Right cardiac atrium (tissue), 5 donors: ENCODE measurements around the gene RENBP. TPM values are rescaled to one million over a fixed set of nuclear protein-coding genes. Genes with fewer than 3 reads are reported as not detected.
A peak's percentile ranks its signal among the peaks of the same experiment; 100 is the strongest.

ENCODE experiments used
- ATAC-seq, 2 donors: fragments of 200-7000 bp; cut with Tn5 transposase; one replicate each; pipeline versions ENCODE4 v1.8.0 to v1.9.1; 2020; ENCODE audit warnings: moderate library complexity in 2 of 2, mild to moderate bottlenecking in 1 of 2
- DNase-seq, 3 donors: peaks; one replicate each; pipeline ENCODE4 v3.0.0-alpha.2; 2020
- H3K27ac ChIP-seq: one replicate; pipeline ENCODE4 v1.5.1; 2013; ENCODE audit warnings: mild to moderate bottlenecking, low read length, control low read depth, moderate library complexity
- H3K27me3 ChIP-seq: one replicate; pipeline ENCODE4 v1.6.1; 2013; ENCODE audit not compliant: control insufficient read depth, insufficient read depth
- H3K4me1 ChIP-seq: one replicate; pipeline ENCODE4 v1.6.1; 2013; ENCODE audit warnings: low read length; ENCODE audit not compliant: control insufficient read depth, insufficient read depth
- H3K4me3 ChIP-seq: one replicate; pipeline ENCODE4 v1.5.1; 2013; ENCODE audit warnings: low read length, control low read depth
- H3K9me3 ChIP-seq: one replicate; pipeline ENCODE4 v1.6.1; 2013; ENCODE audit warnings: low read length; ENCODE audit not compliant: control insufficient read depth
- WGBS: extraction: QIAGEN DNeasy Blood & Tissue Kit; methylation state at CpG from one replicate; pipeline ENCODE4 v1.1.7; 2013; 5-methylcytosine and 5-hydroxymethylcytosine counted together
- intact Hi-C, 4 donors: fragments of 100-400 bp; cut with DNase I; formaldehyde crosslinking; loops; one replicate each; pipeline versions ENCODE4 v1.11.0 to v1.14.0; 2022 to 2023
- polyA plus RNA-seq: library from polyadenylated mRNA; stranded (reverse); fragments of 200-250 nt; gene quantifications from one replicate; pipeline ENCODE4 v1.2.3, GENCODE V29; 2013
- total RNA-seq, 4 donors: library from RNA; stranded (reverse); fragmentation: NEBNext Ultra II Directional; extraction: Animal tissue kit (Norgen Biotek cat#: 25700); gene quantifications; one replicate each; pipeline ENCODE4 v1.2.1, GENCODE V29; 2021
- donor health status: healthy with polysubstance abuse.
- donor health status: DM: no; HTN: yes; CAD: no.
- donor health status: DM: no; HTN: no; CAD: no.
- donor health status: DM: no; HTN: yes; CAD: no; lungs with severe emphysema.
- donor health status: DM: yes; HTN: yes; CAD: no.

RENBP gene
- total and polyA plus RNA-seq, 5 donors: 13.3 to 17.7 (median 15.3) TPM

DNA sequence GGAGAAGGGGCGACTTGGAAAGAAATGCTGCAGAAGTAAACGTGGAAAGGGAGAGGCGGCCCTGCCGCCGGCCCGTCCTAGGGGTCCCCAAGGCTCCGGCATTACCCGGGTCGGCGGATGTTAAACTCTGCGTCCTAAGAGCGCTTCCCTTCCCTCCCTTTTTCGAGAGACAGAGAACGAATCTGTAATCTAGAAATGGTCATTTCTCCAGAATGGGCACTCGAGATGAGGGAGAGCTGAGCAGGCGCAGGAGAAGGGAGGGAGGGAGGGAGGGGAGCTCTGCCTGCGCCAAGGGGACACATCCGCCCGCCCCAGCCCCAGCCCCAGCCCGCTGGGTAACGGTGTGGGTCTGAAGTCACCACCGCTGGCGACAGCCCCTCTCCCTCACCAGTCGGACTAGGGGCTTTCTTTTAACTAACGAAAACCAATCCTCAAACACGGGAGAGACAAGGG lies 25.5 kb upstream of the RENBP start:
- DNase-seq (peak in 1 of 3 donors; percentile 83), ATAC-seq (no peak)
- no peaks in the 10 kb centered on the region for H3K9me3 ChIP-seq
- peak overlapping the region; percentile 56 for H3K27ac ChIP-seq
- WGBS: under 1% methylated on average over 26 of the region's 26 CpGs
- no peaks in the 10 kb centered on the region for H3K27me3 ChIP-seq
- intact Hi-C loops: no loop called here
- peaks cover 17% of the 10 kb centered on the region for H3K4me1 ChIP-seq
- peak overlapping the region; percentile 78 for H3K4me3 ChIP-seq

DNA sequence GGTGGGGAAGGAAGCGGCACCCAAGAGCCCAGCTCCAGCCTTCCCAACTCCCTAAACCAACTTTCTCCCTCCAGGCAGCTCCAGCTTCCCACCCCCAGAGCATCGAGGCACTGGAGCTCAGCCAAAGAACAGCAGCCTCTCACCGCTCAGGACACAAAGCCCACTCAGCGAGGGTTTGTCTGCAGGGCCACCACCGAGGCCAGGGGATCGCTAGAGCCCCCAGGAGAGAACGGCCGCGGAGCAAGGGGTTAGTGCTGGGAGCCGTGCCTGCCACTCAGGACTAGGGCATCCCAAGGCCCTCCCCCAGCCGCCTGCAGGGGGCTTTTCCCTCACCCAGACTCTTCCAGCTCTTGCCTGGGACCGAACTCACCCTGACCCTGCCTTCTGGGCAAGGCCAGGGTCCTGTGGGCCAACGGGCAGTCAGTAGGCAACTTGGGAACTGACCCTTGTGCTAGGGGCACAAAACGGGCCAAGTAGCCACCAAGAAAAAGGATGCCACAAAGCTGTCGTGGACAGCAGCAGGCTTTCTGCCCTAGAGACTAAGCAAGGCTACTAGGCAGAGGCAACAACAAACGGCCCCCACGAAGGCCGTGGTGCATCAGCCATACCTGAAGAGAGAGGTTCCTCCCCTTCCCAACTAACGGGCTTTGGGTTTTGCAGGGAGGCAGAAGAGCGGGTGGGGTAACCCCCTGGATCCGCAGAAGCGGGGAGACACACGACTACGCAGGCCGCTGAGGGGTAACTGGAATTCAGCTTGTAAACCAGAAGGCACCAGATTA lies 24.9 kb upstream of the RENBP start:
- Histone ChIP-seq H3K27ac (peak overlapping the region; percentile 56), H3K9me3 (no peaks in the 10 kb centered on the region), H3K27me3 (no peaks in the 10 kb centered on the region), H3K4me3 (peak overlapping the region; percentile 78), H3K4me1 (peaks cover 12% of the 10 kb centered on the region)
- 10% methylated on average over 25 of the region's 25 CpGs for WGBS
- DNase-seq (no peak), ATAC-seq (no peak)
- intact Hi-C loops: no loop called here

DNA sequence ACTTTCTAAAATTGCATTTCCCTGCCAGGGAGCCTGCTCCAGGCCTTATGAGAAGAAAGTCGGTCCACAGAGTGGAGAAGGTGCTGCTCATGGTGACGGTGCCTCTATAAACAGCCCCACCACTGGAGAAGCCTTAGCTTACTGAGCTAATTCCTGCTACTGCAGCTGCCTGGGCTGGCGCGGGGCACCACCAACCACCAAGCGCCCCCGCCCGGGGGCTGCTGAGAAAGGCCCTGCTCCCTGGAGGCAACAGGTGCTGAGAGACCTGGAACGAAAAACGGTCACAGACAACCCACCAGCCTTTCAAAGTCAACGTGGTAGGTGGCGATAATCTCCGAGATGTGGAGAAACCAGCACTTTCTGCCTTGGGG lies 24.3 kb upstream of the RENBP start:
- DNase-seq (peak in 1 of 3 donors; percentile 14), ATAC-seq (no peak)
- Histone ChIP-seq H3K4me3 (peak overlapping the region; percentile 78), H3K27me3 (no peaks in the 10 kb centered on the region), H3K27ac (peak overlapping the region; percentile 23), H3K9me3 (no peaks in the 10 kb centered on the region), H3K4me1 (peaks cover 9% of the 10 kb centered on the region)
- WGBS: 15% methylated on average over 12 of the region's 12 CpGs
- intact Hi-C loops: no loop called here

DNA sequence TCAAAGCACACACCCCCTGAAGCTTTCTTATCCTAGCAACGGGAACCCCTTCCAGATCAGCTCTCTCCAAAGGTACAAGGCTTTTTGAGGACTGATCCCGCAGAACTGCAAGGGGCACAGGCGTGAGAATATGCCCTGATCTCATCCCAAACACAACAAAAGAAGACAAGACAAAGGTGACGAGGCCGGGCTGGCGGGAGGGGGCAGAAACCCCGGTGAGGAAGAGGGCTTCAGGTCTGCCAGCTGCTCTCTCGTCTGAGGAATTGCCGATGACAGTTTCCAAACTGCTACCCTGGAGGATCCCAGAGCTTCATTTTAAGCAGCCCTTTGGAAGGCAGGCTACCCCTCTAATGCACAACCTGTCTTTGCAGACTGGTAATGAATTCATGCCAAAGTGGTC lies 23.8 kb upstream of the RENBP start:
- Histone ChIP-seq H3K4me3 (no peak overlapping the region), H3K4me1 (peaks cover 9% of the 10 kb centered on the region), H3K27me3 (no peaks in the 10 kb centered on the region), H3K9me3 (no peaks in the 10 kb centered on the region), H3K27ac (peak overlapping the region; percentile 15)
- DNase-seq (peak in 1 of 3 donors; percentile 54), ATAC-seq (no peak)
- 25% methylated on average over 9 of the region's 9 CpGs for WGBS
- intact Hi-C loops: no loop called here

DNA sequence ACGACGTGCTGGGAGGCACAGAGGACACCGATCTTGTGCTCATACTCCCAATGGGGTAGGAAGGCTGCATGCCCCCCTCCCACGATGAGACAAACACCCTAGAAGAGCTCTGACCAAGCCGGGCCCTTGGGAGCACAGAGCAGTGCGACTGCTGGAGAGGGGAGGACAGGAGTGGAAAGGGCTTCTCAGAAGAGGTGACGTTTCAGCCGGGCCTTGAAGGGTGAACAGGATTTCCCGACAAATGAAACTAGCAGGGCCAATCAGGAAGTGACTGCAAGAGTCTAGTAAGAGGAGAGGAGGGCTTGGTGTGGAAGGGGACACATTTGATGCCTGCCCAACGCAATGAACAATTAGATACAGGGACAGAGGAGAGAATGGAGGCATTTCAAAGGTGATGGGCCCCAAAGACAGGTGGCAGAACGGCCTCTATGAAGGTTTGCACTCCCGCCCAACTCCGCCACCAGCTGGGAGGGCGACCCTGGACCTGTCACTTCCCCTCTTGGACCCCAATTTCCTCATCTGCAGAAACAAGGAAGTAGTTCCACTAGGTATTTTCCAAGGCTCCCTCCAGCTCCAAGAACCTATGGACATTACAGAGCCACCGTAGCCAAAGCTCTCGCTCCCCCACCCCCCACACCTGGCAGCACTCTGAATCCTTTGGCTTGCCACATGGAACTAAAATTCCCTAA lies 23.2 kb upstream of the RENBP start:
- intact Hi-C loops: no loop called here
- no peak overlapping the region for H3K4me3 ChIP-seq
- H3K27ac ChIP-seq: peak overlapping the region; percentile 17
- ATAC-seq: no peak
- no peaks in the 10 kb centered on the region for H3K9me3 ChIP-seq
- peaks cover 9% of the 10 kb centered on the region for H3K4me1 ChIP-seq
- WGBS: 45% methylated on average over 16 of the region's 16 CpGs
- no peaks in the 10 kb centered on the region for H3K27me3 ChIP-seq
- DNase-seq: peak in 1 of 3 donors; percentile 50

DNA sequence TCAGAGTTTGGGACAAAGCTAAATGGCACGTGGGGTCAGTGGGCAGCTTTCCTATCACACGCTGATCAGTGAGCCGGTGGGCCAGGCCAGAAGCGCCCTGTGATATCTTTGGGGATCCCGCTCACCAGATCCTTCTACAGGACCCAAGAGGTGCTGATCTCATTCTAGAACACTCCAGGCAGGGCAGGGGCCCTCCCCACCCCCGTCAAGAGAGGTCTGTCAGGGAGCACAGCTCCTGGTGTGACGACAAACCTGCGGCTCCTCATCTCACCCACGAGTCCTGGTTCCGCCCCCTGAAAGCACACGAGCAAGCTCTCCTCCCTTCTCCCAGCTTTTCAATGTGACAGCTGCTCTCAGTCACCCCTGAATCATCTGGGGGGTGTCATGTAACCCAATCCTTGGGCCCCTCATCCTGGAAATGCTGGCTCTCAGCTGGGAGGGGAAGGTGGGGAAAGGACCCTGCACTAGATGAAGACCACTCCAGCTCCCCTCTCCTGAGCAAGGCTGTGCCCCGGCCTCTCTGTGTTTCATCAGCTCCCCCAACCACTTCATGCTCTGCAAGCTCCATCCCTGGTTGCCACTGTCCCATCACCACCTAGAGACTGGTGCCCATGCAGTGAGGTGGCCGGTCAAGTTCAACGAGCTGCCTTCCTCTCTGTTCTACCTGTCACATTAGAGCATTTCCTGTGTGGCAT lies 22.5 kb upstream of the RENBP start:
- intact Hi-C loops: no loop called here
- Histone ChIP-seq H3K4me3 (no peak overlapping the region), H3K27ac (peak overlapping the region; percentile 40), H3K9me3 (no peaks in the 10 kb centered on the region), H3K4me1 (peaks cover 9% of the 10 kb centered on the region), H3K27me3 (no peaks in the 10 kb centered on the region)
- 63% methylated on average over 14 of the region's 14 CpGs for WGBS
- no peak for ATAC-seq
- DNase-seq: peak in 1 of 3 donors; percentile 53

DNA sequence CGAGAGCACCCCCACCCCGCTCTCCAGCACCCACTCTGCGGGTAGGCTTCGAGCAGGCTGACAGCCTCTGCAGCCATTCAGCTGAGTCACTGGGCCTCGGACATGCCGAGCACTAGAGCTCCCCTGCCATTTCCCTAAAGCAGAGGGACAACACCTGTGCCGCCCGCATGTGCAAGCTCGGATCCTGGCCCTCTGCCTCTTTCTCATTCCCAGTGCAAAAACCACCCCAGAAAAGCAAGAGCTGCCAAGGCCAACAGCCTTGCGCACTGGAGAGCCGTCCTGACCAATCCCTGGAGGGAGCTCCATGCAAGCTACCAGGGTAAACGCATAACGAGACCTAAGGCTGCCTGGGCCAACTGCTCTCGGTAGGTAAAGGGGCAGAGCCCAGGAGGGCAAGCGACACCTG lies 21.8 kb upstream of the RENBP start:
- intact Hi-C loops: no loop called here
- no peaks in the 10 kb centered on the region for H3K27me3 ChIP-seq
- ATAC-seq: no peak
- H3K4me3 ChIP-seq: no peak overlapping the region
- no peaks in the 10 kb centered on the region for H3K9me3 ChIP-seq
- DNase-seq: peak in 1 of 3 donors; percentile 64
- H3K27ac ChIP-seq: no peak overlapping the region
- H3K4me1 ChIP-seq: peaks cover 9% of the 10 kb centered on the region
- 51% methylated on average over 15 of the region's 15 CpGs for WGBS

DNA sequence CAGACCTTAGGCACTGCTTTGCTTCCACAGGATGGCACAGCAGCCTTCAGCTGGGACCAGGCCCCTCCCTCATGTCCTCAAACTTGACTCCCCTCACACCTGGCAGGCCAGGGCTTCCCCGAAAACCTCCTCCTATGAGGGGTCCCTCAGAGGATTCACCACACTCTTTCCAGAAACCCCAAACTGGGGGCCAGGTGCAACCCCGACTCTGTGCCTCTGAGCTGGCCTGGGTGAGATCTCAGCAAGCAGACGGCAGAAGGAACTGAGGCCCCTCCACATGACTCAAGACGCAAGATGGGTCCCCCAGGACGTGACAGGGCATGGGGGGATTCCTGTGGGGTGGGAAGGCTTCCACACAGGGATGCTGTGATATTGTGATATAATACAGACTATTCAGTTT lies 21.0 kb upstream of the RENBP start:
- no peak for ATAC-seq
- no peak overlapping the region for H3K27ac ChIP-seq
- no peaks in the 10 kb centered on the region for H3K9me3 ChIP-seq
- H3K4me3 ChIP-seq: no peak overlapping the region
- DNase-seq: peak in 1 of 3 donors; percentile 25
- WGBS: 79% methylated on average over 5 of the region's 5 CpGs
- intact Hi-C loops: no loop called here
- H3K27me3 ChIP-seq: no peaks in the 10 kb centered on the region
- peaks cover 9% of the 10 kb centered on the region for H3K4me1 ChIP-seq

DNA sequence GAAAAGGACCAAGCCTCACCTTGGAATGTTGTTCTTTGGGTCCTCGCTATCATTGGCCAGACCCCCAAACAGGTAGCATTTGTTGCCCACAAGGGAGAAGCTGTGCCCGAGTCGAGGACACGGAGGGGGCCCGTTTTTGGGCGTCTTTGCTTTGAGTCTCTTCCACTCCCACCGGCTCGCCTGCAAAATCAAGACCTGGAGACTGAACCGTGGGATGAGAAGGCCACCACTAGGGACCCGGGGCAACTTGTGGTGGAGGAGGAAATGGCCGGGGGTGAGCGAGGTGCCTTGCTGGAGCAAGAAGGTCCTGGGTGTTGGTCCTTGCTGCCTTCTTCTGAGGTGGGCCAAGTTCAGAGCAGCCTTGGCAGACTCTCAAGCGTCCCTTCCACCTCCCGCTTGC lies 19.7 kb upstream of the RENBP start:
- Histone ChIP-seq H3K4me3 (no peak overlapping the region), H3K9me3 (no peaks in the 10 kb centered on the region), H3K4me1 (peaks cover 9% of the 10 kb centered on the region), H3K27ac (no peak overlapping the region), H3K27me3 (no peaks in the 10 kb centered on the region)
- intact Hi-C loops: no loop called here
- DNase-seq (peak in 1 of 3 donors; percentile 53), ATAC-seq (no peak)
- WGBS: 88% methylated on average over 14 of the region's 14 CpGs

DNA sequence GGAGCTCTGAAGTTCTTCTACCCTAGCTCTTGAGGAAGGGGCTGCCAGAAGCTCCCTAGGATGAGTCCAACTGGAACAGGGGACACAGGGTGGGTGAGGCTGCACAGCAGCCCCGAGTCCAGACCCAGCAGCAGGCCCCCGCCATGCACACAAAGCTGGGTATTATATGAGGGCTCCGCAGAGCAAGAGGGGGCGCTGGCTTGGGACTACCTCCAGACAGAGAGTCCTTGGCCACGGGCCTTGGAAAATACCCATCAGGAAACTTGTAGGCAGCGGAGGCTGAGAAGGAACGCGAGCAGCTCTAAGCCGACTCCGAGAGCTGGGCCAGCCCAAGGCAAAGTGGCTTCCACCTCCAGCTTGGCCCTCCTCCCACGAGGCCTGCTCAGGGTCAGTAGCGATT lies 19.1 kb upstream of the RENBP start:
- 85% methylated on average over 12 of the region's 12 CpGs for WGBS

DNA sequence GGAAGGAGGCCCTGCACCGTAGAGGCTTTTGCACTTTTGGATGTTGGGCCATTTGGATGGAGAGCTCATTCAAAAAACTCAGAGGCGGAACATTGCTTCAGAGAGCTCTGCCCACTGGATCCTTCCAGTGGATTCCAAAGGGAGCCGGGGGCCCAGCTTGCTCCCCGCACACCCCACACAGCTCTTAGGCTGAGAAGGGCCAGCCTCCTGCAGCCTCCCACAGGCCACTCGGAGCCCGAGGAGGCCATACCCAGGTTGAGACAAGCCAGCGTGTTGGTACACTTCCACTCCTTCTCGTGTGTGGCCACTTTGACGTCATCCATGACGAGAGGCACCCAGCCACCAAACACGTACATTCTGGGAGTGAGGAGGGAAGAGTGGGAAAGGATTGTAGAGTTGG lies 16.8 kb upstream of the RENBP start:
- intact Hi-C loops: no loop called here
- WGBS: 86% methylated on average over 11 of the region's 11 CpGs
- H3K27ac ChIP-seq: no peak overlapping the region
- ATAC-seq (no peak), DNase-seq (no peak)
- H3K27me3 ChIP-seq: no peaks in the 10 kb centered on the region
- no peak overlapping the region for H3K4me3 ChIP-seq
- no peaks in the 10 kb centered on the region for H3K4me1 ChIP-seq
- no peaks in the 10 kb centered on the region for H3K9me3 ChIP-seq

More for the DNA sequence above, 19.1 kb upstream of the RENBP start:
- DNase-seq (peak in 1 of 3 donors; percentile 36), ATAC-seq (no peak)
- Histone ChIP-seq H3K4me1 (peaks cover 9% of the 10 kb centered on the region), H3K27ac (no peak overlapping the region), H3K27me3 (no peaks in the 10 kb centered on the region), H3K4me3 (no peak overlapping the region), H3K9me3 (no peaks in the 10 kb centered on the region)
- intact Hi-C loops: no loop called here
